ENCODE results near the gene CCNO.

Gene CCNO

DNA sequence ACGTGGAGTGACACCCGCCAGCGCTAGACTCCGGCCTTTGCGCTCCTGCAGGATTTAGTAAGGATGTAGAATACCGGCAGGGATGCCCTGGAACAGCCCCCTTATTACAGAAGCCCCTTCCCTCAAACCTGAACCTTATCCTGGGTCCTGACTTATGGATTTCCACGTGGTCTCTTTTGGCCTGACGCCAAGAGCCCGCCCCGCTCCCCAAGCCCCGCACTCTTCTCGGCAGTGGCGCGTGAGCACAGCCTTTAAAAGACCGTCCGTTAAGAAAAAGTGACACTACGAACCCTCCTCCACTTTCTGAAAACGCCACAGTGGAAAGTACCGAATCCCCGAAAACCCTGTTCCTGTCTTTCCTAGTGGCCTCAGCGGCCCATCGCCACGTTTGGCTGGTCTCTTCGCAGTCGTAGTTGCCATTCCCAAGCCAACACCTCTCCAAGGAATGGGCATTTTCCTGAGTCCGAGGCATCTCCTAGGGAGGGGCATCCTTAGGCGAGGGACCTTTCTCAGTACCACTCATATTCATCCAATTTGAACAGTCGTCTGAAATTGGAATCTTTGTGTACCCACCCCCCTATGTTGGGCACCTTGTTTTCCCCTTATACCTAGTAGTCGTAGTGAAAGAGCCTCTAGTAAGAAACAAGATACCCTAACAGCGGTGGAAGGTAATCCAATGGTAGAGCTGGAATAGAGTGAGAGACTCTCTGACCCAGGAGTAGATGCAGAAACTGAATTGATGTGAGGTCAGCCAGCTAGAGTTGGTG, 5.6 kb downstream of the CCNO start:
- peak overlapping the region; percentile 82 for H3K27ac Mint-ChIP-seq
- no peaks in the 10 kb centered on the region for H3K36me3 Mint-ChIP-seq
- no peak for DNase-seq
- H3K9me3 Mint-ChIP-seq: no peaks in the 10 kb centered on the region
- peak overlapping the region; percentile 64 for H3K4me3 Mint-ChIP-seq
- peaks cover 100% of the 10 kb centered on the region for H3K27me3 Mint-ChIP-seq
- H3K4me1 Mint-ChIP-seq: peaks cover 49% of the 10 kb centered on the region
- CTCF ChIA-PET: interaction anchor here (1.2 to 1.9 kb wide), 3 partner anchors 40 to 56 kb away, joined by 3 to 6 read pairs (median 5); no protein-coding TSS in a partner anchor

DNA sequence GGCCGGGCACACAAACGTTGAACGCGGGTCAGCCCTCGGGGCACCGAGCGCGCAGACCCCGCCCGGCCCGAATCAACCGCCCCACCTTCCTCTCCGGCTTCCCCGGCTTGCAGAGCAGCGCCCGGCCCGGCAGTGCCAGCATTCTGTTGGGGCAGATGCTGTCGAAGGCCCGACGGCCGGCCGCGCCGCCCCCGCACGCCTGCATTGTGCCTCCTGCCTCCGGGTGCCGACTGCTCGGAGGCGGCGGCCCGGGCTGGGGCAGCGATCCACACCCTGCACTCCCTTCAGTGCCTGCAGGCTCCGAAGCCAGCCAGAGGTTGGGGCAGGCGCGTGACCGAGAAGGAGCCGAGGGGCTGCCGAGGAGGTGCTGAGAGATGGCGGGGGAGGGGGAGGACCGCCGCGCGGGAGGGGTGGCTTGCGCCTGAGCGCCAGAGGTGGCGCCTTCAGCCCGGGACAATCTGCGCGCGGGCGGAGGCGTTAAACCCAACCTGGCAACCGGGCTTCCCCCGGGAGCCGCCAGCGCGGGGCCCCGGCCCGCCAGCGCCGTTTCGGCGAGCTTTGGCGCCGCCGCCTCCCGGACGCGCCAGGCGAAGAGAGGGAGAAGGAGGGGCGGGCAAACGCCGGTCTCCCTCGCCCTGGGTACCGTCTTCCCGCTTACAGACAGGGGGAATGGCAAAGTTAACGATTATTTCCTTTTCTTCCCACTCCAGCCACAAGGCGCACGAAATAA, 6.3 kb downstream of the CCNO start, which contains the start of gene MCIDAS:
MCIDAS (minus strand) TSS at position 382 of the 730 bp plus-strand sequence; CDS start at position 205, 177 bp downstream.
- peak within 1 kb of the TSS; percentile 82 for H3K27ac Mint-ChIP-seq
- DNase-seq: peak; percentile 65
- no peaks in the 10 kb centered on the region for H3K9me3 Mint-ChIP-seq
- peaks cover 2% of the 10 kb centered on the region for H3K36me3 Mint-ChIP-seq
- H3K4me3 Mint-ChIP-seq: peak within 1 kb of the TSS; percentile 65
- H3K27me3 Mint-ChIP-seq: peaks cover 100% of the 10 kb centered on the region
- peaks cover 50% of the 10 kb centered on the region for H3K4me1 Mint-ChIP-seq
- CTCF ChIA-PET: interaction anchor here (1.2 to 1.9 kb wide), 3 partner anchors 11 to 50 kb away, joined by 3 to 6 read pairs (median 4); no protein-coding TSS in a partner anchor

DNA sequence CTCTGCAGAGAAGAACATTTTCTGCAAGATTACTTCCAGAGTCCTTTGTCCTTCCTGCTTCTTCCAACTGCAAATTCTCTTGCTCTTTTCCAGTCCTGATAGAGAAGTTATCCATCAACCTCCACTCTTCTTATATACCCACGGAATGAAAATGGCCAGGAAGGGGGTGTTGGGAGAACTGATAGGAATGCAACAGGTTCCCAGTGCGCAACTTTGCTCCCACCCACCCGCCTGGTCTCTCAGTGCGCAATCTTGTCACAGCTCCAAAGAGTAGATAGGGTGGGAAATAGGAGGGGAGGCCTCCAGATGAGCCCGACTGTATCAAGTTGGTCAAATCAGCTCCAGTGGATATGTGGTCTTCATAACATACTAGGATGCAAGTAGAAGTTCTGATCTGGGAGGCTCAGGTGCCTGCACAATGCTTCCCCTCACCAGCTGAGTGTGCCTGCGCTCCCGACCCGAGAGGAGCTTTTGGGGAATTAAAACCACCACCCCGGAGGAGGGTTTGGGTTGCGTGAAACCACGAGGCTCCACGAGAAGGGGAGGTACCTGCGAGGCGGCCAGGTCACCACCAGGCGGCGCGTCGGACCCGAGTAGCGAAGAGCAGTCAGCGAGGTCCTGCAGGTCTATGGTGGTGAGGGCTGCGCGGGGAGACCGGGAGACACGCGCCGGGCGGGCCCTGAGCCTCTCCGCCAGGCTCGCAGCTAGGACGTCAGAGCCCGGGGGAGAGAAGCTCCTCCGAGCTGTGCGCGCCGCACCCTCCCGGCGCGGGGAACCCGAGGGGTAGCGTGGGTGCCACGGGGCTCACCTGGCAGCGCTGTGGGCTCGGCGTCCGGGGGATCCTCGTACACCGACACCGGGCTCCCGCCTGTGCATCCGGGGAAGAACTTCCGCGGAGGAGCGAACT, 7.1 kb downstream of the CCNO start:
- CTCF ChIA-PET: interaction anchor here (0.7 to 1.9 kb wide), 8 partner anchors 10 to 54 kb away, joined by 3 to 6 read pairs (median 4); no protein-coding TSS in a partner anchor
- Mint-ChIP-seq H3K27me3 (peaks cover 100% of the 10 kb centered on the region), H3K27ac (peak overlapping the region; percentile 68), H3K4me1 (peaks cover 45% of the 10 kb centered on the region), H3K4me3 (peak overlapping the region; percentile 65), H3K9me3 (no peaks in the 10 kb centered on the region), H3K36me3 (peaks cover 2% of the 10 kb centered on the region)
- DNase-seq: peak; percentile 66

DNA sequence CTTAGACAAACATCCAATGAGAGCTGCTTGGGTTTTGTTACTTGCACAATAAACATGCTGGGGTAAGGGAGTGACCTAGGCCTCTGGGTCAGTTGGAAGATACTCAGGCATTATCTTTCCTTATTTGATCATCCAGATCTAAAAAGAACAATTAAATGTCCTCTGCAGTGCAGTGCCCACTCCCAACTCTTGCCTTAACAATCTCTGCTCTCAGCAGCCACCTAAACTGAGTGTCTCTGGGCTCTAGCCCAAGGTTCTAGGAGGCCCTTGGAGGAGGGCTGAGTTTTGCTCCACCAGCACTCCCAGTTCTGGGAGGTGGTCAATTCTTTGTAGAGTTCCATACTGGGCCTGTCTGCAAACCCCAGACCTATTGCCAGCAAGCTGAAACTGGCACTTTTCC, 8.1 kb downstream of the CCNO start:
- peaks cover 100% of the 10 kb centered on the region for H3K27me3 Mint-ChIP-seq

DNA sequence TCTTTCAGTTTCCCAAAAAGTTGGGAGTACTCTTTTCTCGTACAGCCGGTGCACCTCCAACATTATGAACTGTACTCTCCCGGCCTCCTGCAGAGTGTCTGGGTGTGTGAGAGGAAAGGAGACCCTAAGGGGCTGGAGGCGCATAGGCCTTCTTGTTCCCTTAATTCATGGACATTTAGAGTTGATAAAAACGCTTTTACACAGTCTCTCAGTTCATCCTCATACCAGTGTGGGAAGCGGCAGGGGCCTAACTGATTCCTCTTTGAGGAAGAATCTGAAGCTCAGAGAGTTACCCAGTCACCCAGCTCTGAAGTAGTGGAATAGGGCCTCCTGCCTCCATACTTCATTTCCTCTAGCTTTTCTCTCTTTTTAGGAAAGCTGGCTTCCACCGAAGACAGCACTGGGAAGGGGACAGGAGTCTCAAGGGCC, 9.6 kb downstream of the CCNO start:
- Mint-ChIP-seq H3K27me3 (peaks cover 99% of the 10 kb centered on the region), H3K4me3 (no peak overlapping the region), H3K36me3 (peaks cover 2% of the 10 kb centered on the region), H3K4me1 (peaks cover 48% of the 10 kb centered on the region), H3K27ac (no peak overlapping the region), H3K9me3 (no peaks in the 10 kb centered on the region)
- no peak for DNase-seq
- CTCF ChIA-PET: interaction anchor here (1.4 to 2.5 kb wide), 2 partner anchors 10 to 52 kb away, joined by 7 to 16 read pairs; partner anchors contain the start of gene CCNO

More for the DNA sequence above, 8.1 kb downstream of the CCNO start:
- peaks cover 2% of the 10 kb centered on the region for H3K36me3 Mint-ChIP-seq
- no peaks in the 10 kb centered on the region for H3K9me3 Mint-ChIP-seq
- CTCF ChIA-PET: interaction anchor here (1.1 to 2.5 kb wide), 3 partner anchors 8 to 53 kb away, joined by 4 to 16 read pairs (median 5); partner anchors contain the start of gene CCNO
- H3K4me3 Mint-ChIP-seq: peak overlapping the region; percentile 17
- DNase-seq: no peak
- peaks cover 45% of the 10 kb centered on the region for H3K4me1 Mint-ChIP-seq
- H3K27ac Mint-ChIP-seq: peak overlapping the region; percentile 13

DNA sequence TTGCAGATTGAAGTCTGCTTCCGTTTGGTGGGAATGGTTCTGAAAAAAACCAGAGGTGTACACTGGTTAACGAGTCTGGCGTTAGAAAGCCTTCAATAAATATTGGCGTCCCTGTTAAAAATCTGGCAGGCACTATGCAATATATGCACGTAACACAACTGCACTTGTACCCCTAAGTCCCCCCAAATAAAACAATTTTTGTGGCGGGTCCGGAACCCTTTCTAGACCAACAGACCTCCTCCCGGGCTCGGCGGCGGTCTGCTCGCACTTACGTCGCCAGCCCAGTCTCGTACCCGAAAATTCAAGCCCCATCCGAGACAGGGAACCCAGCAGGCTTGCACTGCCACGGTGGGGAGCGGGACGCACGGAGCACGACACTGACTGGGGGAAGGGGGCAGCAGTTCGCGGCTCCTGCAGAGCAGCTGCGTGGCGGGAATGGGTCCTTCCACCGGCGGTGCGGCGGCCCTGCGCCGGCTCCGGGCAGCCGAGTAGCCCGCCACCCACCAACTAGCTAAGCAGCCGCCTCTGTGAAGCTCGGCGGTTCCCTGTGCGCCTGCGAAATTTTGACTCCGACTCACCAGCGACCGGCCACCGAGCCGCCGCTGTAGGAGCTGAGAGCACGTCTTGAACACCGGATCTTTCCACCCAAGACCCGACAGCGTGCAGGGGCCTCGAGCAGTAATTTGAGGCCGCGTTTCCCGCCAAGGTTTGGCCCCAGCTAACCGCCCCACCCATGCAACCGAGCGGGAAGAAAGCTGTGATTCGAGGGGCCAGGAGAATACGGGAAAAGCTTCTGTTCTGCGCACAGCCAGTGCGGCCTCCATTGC, 10.2 kb downstream of the CCNO start:
- Mint-ChIP-seq H3K27ac (no peak overlapping the region), H3K4me3 (peak overlapping the region; percentile 21), H3K9me3 (no peaks in the 10 kb centered on the region), H3K36me3 (peaks cover 2% of the 10 kb centered on the region), H3K27me3 (peaks cover 97% of the 10 kb centered on the region), H3K4me1 (peaks cover 48% of the 10 kb centered on the region)
- CTCF ChIA-PET: interaction anchor here (1.4 to 2.5 kb wide), 2 partner anchors 10 to 52 kb away, joined by 7 to 16 read pairs; partner anchors contain the start of gene CCNO
- DNase-seq: peak; percentile 45

DNA sequence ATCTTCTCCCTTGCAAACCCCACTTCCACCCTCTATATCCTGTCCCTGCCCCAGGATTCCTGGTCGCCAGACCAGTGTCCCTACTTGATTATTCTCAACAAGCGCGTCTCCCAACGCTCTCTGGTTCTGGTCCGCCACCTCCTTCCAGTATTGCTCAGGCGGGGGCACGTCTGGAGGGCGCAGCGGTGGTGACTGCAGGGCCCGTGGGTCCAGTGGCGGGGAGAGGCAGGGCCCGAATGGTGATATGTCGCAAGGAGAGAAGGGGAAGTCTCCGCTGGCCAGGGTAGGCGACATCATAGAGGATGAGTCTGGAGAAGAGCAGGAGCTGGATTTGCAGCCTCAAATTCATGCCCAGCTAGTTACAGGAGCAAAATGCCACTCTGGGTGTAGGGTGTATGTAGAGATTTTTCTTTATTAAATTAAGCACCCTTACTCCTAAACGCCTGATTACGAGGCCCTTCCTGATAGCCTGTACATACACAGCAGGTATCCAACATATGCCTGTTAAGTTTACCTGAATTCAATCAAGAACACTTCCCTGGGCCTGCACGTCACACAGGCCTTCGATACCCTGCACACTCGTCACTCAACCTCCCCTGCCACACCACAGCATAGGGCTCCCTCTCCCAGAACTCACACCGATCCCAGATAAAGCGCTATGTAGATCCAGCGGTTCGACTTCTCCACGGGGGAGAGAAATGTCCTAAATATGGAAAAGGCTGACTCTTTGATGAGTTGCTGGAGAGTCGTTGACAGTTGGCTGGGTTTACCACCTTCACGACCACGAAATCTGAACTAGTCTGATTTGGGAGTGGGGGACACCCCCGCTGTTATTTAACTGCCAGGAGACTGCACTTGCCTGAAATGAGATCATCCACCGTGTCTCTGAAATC, 11.1 kb downstream of the CCNO start:
- Mint-ChIP-seq H3K9me3 (no peaks in the 10 kb centered on the region), H3K27ac (peak overlapping the region; percentile 30), H3K4me3 (peak overlapping the region; percentile 46), H3K27me3 (peaks cover 97% of the 10 kb centered on the region), H3K4me1 (peaks cover 41% of the 10 kb centered on the region), H3K36me3 (peaks cover 2% of the 10 kb centered on the region)
- CTCF ChIA-PET: interaction anchor here (1.0 kb wide), 1 partner anchor 9 kb away, joined by 3 read pairs; no protein-coding TSS in a partner anchor
- DNase-seq: no peak

DNA sequence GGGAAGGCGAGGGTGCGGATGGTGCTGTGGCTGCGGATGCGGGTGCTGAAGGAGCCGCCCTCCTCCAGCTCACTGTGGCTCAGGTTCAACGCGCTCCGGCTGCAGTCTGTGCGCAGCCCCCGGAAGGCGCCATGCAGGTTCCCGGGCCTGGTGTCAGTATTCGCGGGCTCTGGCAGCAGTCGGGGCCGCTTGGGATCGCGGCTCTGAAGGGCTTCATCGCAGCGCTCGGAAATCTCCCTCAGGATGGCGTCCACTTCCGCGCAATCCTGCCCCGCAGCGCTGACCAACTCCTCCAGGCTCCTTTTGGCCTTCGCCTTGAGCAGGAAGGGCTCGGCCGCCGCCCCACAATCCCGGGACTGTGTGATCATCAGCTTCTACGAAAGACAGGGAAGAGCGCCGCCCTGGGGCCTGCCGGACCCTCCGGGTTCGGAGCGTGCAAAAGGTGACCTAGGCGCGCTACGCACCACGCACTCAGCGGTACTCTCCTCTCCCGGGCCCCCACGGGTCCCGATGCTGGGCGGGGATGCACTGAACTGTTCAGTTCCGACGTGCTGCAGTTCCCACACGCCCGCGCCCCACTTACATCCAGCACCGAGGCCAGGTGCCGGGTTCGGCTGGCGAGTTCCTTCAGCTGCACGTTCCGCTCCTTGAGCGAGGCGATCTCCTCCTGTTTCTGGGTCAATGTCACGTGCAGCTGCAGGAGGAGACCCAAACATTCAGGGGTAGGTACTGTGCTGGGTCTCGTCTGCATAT, 12.8 kb downstream of the CCNO start:
- CTCF ChIA-PET: interaction anchor here (0.9 kb wide), 1 partner anchor 10 kb away, joined by 3 read pairs; no protein-coding TSS in a partner anchor
- DNase-seq: peak; percentile 42
- H3K36me3 Mint-ChIP-seq: peaks cover 2% of the 10 kb centered on the region
- H3K4me3 Mint-ChIP-seq: peak overlapping the region; percentile 56
- peaks cover 87% of the 10 kb centered on the region for H3K27me3 Mint-ChIP-seq
- peak overlapping the region; percentile 16 for H3K27ac Mint-ChIP-seq
- H3K4me1 Mint-ChIP-seq: peaks cover 34% of the 10 kb centered on the region
- no peaks in the 10 kb centered on the region for H3K9me3 Mint-ChIP-seq

DNA sequence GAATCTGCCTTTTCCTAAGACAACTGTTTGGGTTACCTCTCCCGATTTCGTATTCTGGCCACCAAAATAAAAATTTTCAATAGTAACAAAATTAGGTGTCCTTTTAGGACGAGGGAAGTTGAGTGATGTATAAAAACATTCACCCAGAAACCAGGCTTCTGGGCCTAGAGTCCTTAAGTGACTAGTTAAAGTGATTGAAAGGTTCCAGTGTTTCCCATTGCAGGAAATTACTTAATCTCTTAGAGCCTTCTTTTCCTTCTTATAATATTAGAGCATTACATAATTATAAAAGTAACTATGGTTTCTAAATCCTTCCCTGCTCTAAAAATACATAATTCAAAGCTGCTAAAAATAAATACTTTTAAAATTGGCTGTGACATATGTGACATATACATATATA, 13.6 kb downstream of the CCNO start:
- H3K27me3 Mint-ChIP-seq: peaks cover 84% of the 10 kb centered on the region
- CTCF ChIA-PET: interaction anchor here (1.3 kb wide), 1 partner anchor 60 kb away, joined by 3 read pairs; no protein-coding TSS in a partner anchor
- no peak overlapping the region for H3K27ac Mint-ChIP-seq
- peaks cover 2% of the 10 kb centered on the region for H3K36me3 Mint-ChIP-seq
- no peak overlapping the region for H3K4me3 Mint-ChIP-seq
- peaks cover 33% of the 10 kb centered on the region for H3K4me1 Mint-ChIP-seq
- H3K9me3 Mint-ChIP-seq: no peaks in the 10 kb centered on the region
- no peak for DNase-seq

DNA sequence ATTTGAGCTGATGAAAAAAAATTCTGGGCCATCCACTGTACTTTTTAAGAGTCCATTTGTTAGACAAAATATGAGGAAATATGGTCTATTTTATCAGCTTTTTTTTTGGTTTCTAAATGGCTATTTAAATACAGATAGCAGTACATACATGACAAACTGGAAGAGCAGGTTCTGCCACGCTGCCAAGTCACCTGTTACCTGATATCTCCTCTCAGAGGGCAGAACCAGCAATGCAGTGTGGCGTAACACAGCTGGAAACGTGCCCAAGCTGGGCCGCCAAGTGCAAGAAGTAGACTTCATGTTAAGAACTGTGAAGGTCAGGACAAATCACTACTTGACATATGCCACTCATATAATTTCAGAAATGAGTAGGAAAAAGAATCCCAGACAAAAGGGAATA, 14.4 kb downstream of the CCNO start:
- Mint-ChIP-seq H3K9me3 (no peaks in the 10 kb centered on the region), H3K4me3 (no peak overlapping the region), H3K27ac (no peak overlapping the region), H3K4me1 (peaks cover 33% of the 10 kb centered on the region), H3K27me3 (peaks cover 78% of the 10 kb centered on the region), H3K36me3 (peaks cover 2% of the 10 kb centered on the region)
- CTCF ChIA-PET: interaction anchor here (1.1 to 1.4 kb wide), 3 partner anchors 32 to 60 kb away, joined by 3 to 4 read pairs (median 3); no protein-coding TSS in a partner anchor
- no peak for DNase-seq

DNA sequence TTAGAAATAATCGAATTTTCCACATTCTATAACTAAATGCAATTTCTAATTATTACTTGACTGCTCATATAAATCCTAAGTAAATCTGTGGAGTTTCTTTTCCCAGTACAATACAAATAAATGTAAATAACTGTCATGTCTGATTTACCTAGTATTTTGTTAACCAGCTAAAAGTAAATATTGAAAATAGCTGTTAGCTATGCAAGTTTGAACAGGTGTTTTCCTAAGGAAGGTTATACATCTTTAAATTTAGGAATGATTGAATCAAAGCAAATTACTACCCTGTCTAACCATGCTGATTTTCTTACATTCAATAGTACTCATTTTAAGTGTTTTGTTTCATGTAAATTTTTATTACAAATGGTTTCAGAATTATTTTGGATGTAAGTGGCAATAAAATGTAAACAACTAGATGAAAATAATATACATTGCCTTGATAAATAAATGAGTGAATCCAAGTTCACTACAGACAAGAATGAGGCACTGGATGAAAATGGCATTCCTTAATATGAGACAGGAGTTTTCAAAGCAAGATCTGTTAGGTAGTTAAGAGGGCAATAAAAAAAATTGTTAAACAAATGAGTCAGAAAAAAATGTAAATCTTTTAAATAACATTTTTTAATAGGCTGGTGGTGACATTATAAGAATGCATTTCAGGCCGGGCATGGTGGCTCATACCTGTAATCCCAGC, 22.1 kb downstream of the CCNO start:
- Mint-ChIP-seq H3K36me3 (no peaks in the 10 kb centered on the region), H3K27me3 (peaks cover 68% of the 10 kb centered on the region), H3K4me1 (peaks cover 3% of the 10 kb centered on the region), H3K4me3 (no peak overlapping the region), H3K27ac (no peak overlapping the region), H3K9me3 (no peaks in the 10 kb centered on the region)
- CTCF ChIA-PET: interaction anchor here (1.1 kb wide), 1 partner anchor 52 kb away, joined by 4 read pairs; the partner anchor contains the start of gene GPX8
- no peak for DNase-seq

All from activated naive CD4-positive, alpha-beta T cell treated with anti-CD3 and anti-CD28 coated beads, Interleukin-2, amount 10 ng/mL, durations not matched to agents 7 days and 5 days (primary cell).